VCaP (cell line): ENCODE data around the gene TCAP.

Source experiments
- H3K27ac ChIP-seq: fragments of 450-650 bp; 2 replicates; pipeline ENCODE4 v1.5.1; 2017
- CTCF ChIP-seq: fragments of 450-650 bp; conservative IDR thresholded peaks from 2 replicates; pipeline ENCODE4 v1.5.1; 2017; ENCODE audit warnings: mild to moderate bottlenecking, moderate library complexity

TCAP gene

GRCh38 chr17:39642291-39643074, 22.7 kb upstream of the TCAP start:
- TF ChIP-seq CTCF = no peak
- H3K27ac ChIP-seq = no peak overlapping the region

- no peak overlapping the region for H3K27ac ChIP-seq
- no peak for TF ChIP-seq CTCF
Observed at GRCh38 chr17:39643271-39643670, 21.9 kb upstream of the TCAP start.

- no peak for TF ChIP-seq CTCF
- no peak overlapping the region for H3K27ac ChIP-seq
Observed at GRCh38 chr17:39647256-39647655, 17.9 kb upstream of the TCAP start.

GRCh38 chr17:39648616-39649366, 16.4 kb upstream of the TCAP start:
- no peak for TF ChIP-seq CTCF
- no peak overlapping the region; the same call in 1 of the 2 replicates for H3K27ac ChIP-seq

GRCh38 chr17:39650121-39650579, 15.0 kb upstream of the TCAP start:
- no peak for TF ChIP-seq CTCF
- H3K27ac ChIP-seq = peak overlapping the region; percentile 96

- H3K27ac ChIP-seq = peak overlapping the region; percentile 96
- TF ChIP-seq CTCF = no peak
Observed at GRCh38 chr17:39651923-39652586, 13.1 kb upstream of the TCAP start.
